ENCODE measurements around the gene DOCK7. TPM values are rescaled to one million over a fixed set of nuclear protein-coding genes. Genes with fewer than 3 reads are reported as not detected.

The DOCK7 gene
- total RNA-seq, 2 experiments from 2014 or later: 6.6 to 16.8 TPM

GRCh38 chr1:62457955-62458354 is 230.2 kb downstream of the DOCK7 start:
- no peak overlapping the region for H3K27ac Mint-ChIP-seq
- TF ChIP-seq, protein P1, sequence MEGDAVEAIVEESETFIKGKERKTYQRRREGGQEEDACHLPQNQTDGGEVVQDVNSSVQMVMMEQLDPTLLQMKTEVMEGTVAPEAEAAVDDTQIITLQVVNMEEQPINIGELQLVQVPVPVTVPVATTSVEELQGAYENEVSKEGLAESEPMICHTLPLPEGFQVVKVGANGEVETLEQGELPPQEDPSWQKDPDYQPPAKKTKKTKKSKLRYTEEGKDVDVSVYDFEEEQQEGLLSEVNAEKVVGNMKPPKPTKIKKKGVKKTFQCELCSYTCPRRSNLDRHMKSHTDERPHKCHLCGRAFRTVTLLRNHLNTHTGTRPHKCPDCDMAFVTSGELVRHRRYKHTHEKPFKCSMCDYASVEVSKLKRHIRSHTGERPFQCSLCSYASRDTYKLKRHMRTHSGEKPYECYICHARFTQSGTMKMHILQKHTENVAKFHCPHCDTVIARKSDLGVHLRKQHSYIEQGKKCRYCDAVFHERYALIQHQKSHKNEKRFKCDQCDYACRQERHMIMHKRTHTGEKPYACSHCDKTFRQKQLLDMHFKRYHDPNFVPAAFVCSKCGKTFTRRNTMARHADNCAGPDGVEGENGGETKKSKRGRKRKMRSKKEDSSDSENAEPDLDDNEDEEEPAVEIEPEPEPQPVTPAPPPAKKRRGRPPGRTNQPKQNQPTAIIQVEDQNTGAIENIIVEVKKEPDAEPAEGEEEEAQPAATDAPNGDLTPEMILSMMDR (IDR thresholded peaks at IDR 0.05): no peak
- no peaks in the 10 kb centered on the region for H3K27me3 Mint-ChIP-seq
- no peak overlapping the region for H3K4me3 Mint-ChIP-seq
- DNase-seq (no peak), ATAC-seq (no peak)
- H3K9me3 Mint-ChIP-seq: no peaks in the 10 kb centered on the region
- intact Hi-C loops (cut with micrococcal nuclease): no loop called here
- H3K36me3 Mint-ChIP-seq (ENCODE audit: low read depth): peaks cover 11% of the 10 kb centered on the region
- CTCF ChIA-PET: no interaction called here
- POLR2A ChIA-PET: no interaction called here
- no peaks in the 10 kb centered on the region for H3K4me1 Mint-ChIP-seq (ENCODE audit: low read depth)

- intact Hi-C loops (cut with micrococcal nuclease): no loop called here
- ChIA-PET POLR2A (no interaction called here), CTCF (no interaction called here)
- ATAC-seq (no peak), DNase-seq (no peak)
- no peak overlapping the region for H3K27ac Mint-ChIP-seq
- no peaks in the 10 kb centered on the region for H3K27me3 Mint-ChIP-seq
- H3K4me1 Mint-ChIP-seq (ENCODE audit: low read depth): peaks cover 14% of the 10 kb centered on the region
- no peaks in the 10 kb centered on the region for H3K9me3 Mint-ChIP-seq
- H3K36me3 Mint-ChIP-seq (ENCODE audit: low read depth): peaks cover 46% of the 10 kb centered on the region
- TF ChIP-seq, protein P1 (IDR thresholded peaks at IDR 0.05): no peak
- H3K4me3 Mint-ChIP-seq: no peak overlapping the region
Measured at GRCh38 chr1:62452951-62453350, 235.2 kb downstream of the DOCK7 start.

DNA sequence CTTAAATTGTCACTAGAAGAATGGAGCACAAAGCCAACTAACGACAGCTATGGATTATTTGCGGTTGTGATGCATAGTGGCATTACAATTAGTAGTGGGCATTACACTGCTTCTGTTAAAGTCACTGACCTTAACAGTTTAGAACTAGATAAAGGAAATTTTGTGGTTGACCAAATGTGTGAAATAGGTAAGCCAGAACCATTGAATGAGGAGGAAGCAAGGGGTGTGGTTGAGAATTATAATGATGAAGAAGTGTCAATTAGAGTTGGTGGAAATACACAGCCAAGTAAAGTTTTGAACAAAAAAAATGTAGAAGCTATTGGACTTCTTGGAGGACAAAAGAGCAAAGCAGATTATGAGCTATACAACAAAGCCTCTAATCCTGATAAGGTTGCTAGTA is 237.9 kb downstream of the DOCK7 start:
- Mint-ChIP-seq H3K27me3 (no peaks in the 10 kb centered on the region), H3K9me3 (no peaks in the 10 kb centered on the region), H3K4me1 (ENCODE audit: low read depth) (peaks cover 21% of the 10 kb centered on the region), H3K36me3 (ENCODE audit: low read depth) (peaks cover 58% of the 10 kb centered on the region), H3K27ac (peak overlapping the region; percentile 35), H3K4me3 (no peak overlapping the region)
- intact Hi-C loops (cut with micrococcal nuclease): no loop called here
- ChIA-PET POLR2A (interaction anchor here (0.6 to 3.1 kb wide), 3 partner anchors 10 to 246 kb away, joined by 3 to 15 read pairs (median 3); partner anchors contain the start of gene USP1), CTCF (interaction anchor here (0.8 to 1.4 kb wide), 2 partner anchors 58 to 275 kb away, joined by 3 to 4 read pairs; no protein-coding TSS in a partner anchor)
- DNase-seq: no peak
- TF ChIP-seq, protein P1 (IDR thresholded peaks at IDR 0.05): no peak
- no peak for ATAC-seq

GRCh38 chr1:62448221-62448933 is 239.8 kb downstream of the DOCK7 start:
- TF ChIP-seq, protein P1 (IDR thresholded peaks at IDR 0.05): no peak
- intact Hi-C loops (cut with micrococcal nuclease): no loop called here
- no peak overlapping the region for H3K4me3 Mint-ChIP-seq
- ATAC-seq: no peak
- ChIA-PET CTCF (interaction anchor here (1.4 kb wide), 1 partner anchor 12 kb away, joined by 4 read pairs; the partner anchor contains the start of gene USP1), POLR2A (no interaction called here)
- H3K9me3 Mint-ChIP-seq: no peaks in the 10 kb centered on the region
- no peaks in the 10 kb centered on the region for H3K27me3 Mint-ChIP-seq
- peaks cover 24% of the 10 kb centered on the region for H3K4me1 Mint-ChIP-seq (ENCODE audit: low read depth)
- H3K27ac Mint-ChIP-seq: no peak overlapping the region
- peaks cover 63% of the 10 kb centered on the region for H3K36me3 Mint-ChIP-seq (ENCODE audit: low read depth)
- no peak for DNase-seq

DNA sequence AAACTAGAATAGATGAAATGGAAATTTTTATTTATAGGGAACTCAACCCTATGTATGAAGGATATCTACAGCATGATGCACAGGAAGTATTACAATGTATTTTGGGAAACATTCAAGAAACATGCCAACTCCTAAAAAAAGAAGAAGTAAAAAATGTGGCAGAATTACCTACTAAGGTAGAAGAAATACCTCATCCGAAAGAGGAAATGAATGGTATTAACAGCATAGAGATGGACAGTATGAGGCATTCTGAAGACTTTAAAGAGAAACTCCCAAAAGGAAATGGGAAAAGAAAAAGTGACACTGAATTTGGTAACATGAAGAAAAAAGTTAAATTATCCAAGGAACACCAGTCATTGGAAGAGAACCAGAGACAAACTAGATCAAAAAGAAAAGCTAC is 243.5 kb downstream of the DOCK7 start:
- Mint-ChIP-seq H3K27ac (no peak overlapping the region), H3K36me3 (ENCODE audit: low read depth) (peaks cover 59% of the 10 kb centered on the region), H3K9me3 (no peaks in the 10 kb centered on the region), H3K4me1 (ENCODE audit: low read depth) (peaks cover 30% of the 10 kb centered on the region), H3K4me3 (no peak overlapping the region), H3K27me3 (no peaks in the 10 kb centered on the region)
- TF ChIP-seq, protein P1 (IDR thresholded peaks at IDR 0.05): no peak
- DNase-seq (no peak), ATAC-seq (no peak)
- intact Hi-C loops (cut with micrococcal nuclease): no loop called here
- CTCF ChIA-PET: interaction anchor here (0.5 kb wide), 1 partner anchor 21 kb away, joined by 3 read pairs; no protein-coding TSS in a partner anchor
- POLR2A ChIA-PET: interaction anchor here (1.8 kb wide), 1 partner anchor 9 kb away, joined by 11 read pairs; the partner anchor contains the start of gene USP1

All from activated CD8-positive, alpha-beta T cell treated with anti-CD3 and anti-CD28 coated beads for 36 hours (primary cell).